CD8-positive, alpha-beta memory T cell (primary cell): ENCODE data around the gene NEUROG1. TPM values are rescaled to one million over a fixed set of nuclear protein-coding genes. Genes with fewer than 3 reads are reported as not detected.

Source experiments
- polyA plus RNA-seq: library from polyadenylated mRNA; unstranded; fragments of 300-500 nt; fragmentation: Illumina TruSeq; gene quantifications from one replicate; pipeline ENCODE4 v1.2.3, GENCODE V29; 2021
- total RNA-seq, 2 experiments: library from RNA; stranded (reverse); gene quantifications; one replicate each; pipeline ENCODE4 v1.2.3, GENCODE V29; 2021

NEUROG1 gene
- total and polyA plus RNA-seq, 3 experiments from 2014 or later: not detected

Other genes with a start within 250 kb of the NEUROG1 start
- 100 to 1,000 TPM; 199 to 202 TPM for gene MACROH2A1, start 136.7 kb downstream of the NEUROG1 start, total RNA-seq
- gene MACROH2A1, start 136.7 kb downstream of the NEUROG1 start, polyA plus RNA-seq: 112 TPM
- gene DCANP1, start 88.6 kb downstream of the NEUROG1 start, total RNA-seq: not detected
- gene DCANP1, start 88.6 kb downstream of the NEUROG1 start, polyA plus RNA-seq: not detected
- gene TIFAB, start 83.6 kb downstream of the NEUROG1 start, total RNA-seq: not detected
- not detected for gene TIFAB, start 83.6 kb downstream of the NEUROG1 start, polyA plus RNA-seq
- not detected for gene CXCL14, start 43.0 kb upstream of the NEUROG1 start, total RNA-seq
- gene CXCL14, start 43.0 kb upstream of the NEUROG1 start, polyA plus RNA-seq: not detected